Smooth muscle cell (in vitro differentiated cells): Measurements from ENCODE around the gene FREM3. TPM values are rescaled to one million over a fixed set of nuclear protein-coding genes. Genes with fewer than 3 reads are reported as not detected.

Experiments used
- DNase-seq: peaks from one replicate; lab custom pipeline; 2025; ENCODE audit not compliant: unreplicated experiment; lab: John Stamatoyannopoulos, UW
- H2AFZ ChIP-seq: fragments of 200-600 bp; sonication (generic); 2 replicates; pipeline ENCODE4 v1.6.0; 2016; ENCODE audit warnings: antibody characterized with exemption, low read depth, mild to moderate bottlenecking
- H3F3A ChIP-seq: fragments of 200-600 bp; sonication (generic); 2 replicates; pipeline ENCODE4 v1.6.0; 2017; ENCODE audit warnings: antibody characterized with exemption, low read depth
- H3K27ac ChIP-seq: fragments of 200-600 bp; sonication (generic); 2 replicates; pipeline ENCODE4 v1.5.1; 2016; ENCODE audit warnings: low read depth, mild to moderate bottlenecking
- H3K27me3 ChIP-seq: fragments of 200-600 bp; sonication (generic); 2 replicates; pipeline ENCODE4 v1.6.1; 2016; ENCODE audit warnings: low read depth, mild to moderate bottlenecking
- H3K36me3 ChIP-seq: fragments of 200-600 bp; sonication (generic); 2 replicates; pipeline ENCODE4 v1.5.1; 2016; ENCODE audit warnings: low read depth
- H3K4me1 ChIP-seq: fragments of 200-600 bp; sonication (generic); 2 replicates; pipeline ENCODE4 v1.5.1; 2016; ENCODE audit warnings: low read depth
- H3K4me2 ChIP-seq: fragments of 200-600 bp; sonication (generic); 2 replicates; pipeline ENCODE4 v1.6.0; 2016; ENCODE audit warnings: mild to moderate bottlenecking
- H3K4me3 ChIP-seq: fragments of 200-600 bp; sonication (generic); 2 replicates; pipeline ENCODE4 v1.5.1; 2016; ENCODE audit warnings: mild to moderate bottlenecking
- H3K79me2 ChIP-seq: fragments of 200-600 bp; sonication (generic); 2 replicates; pipeline ENCODE4 v1.6.0; 2016; ENCODE audit warnings: low read depth, mild to moderate bottlenecking
- H3K9ac ChIP-seq: fragments of 200-600 bp; sonication (generic); 2 replicates; pipeline ENCODE4 v1.6.0; 2016; ENCODE audit warnings: low read depth
- H3K9me3 ChIP-seq: fragments of 200-600 bp; sonication (generic); replicated peaks from 2 replicates; pipeline ENCODE4 v1.5.1; 2016; ENCODE audit warnings: low read depth
- H4K20me1 ChIP-seq: fragments of 200-600 bp; sonication (generic); 2 replicates; pipeline ENCODE4 v1.6.0; 2016; ENCODE audit warnings: low read depth
- WGBS: methylation state at CpG from one replicate; pipeline ENCODE4 v1.1.7; 2016; ENCODE audit warnings: low lambda C conversion rate; 5-methylcytosine and 5-hydroxymethylcytosine counted together
- polyA plus RNA-seq: library from polyadenylated mRNA; unstranded; fragments of >200 nt; fragmentation: Nextera tagmentation; extraction: Ambion mirVana; gene quantifications from 2 replicates; pipeline ENCODE4 v1.2.1, GENCODE V29; 2016
- total RNA-seq: library from RNA; depleted of rRNA; stranded (reverse); fragments of >200 nt; gene quantifications from 2 replicates; pipeline ENCODE4 v1.2.3, GENCODE V29; 2014
- TF ChIP-seq, protein P1 (sequence below): fragments of 200-600 bp; sonication (generic); IDR thresholded peaks from 2 replicates; pipeline ENCODE4 v1.5.1; 2017; ENCODE audit warnings: borderline replicate concordance, mild to moderate bottlenecking, antibody characterized with exemption; ENCODE audit not compliant: insufficient read depth, poor library complexity, severe bottlenecking

FREM3 gene
- total and polyA plus RNA-seq, 2 experiments from 2014 or later, result not detected

DNA sequence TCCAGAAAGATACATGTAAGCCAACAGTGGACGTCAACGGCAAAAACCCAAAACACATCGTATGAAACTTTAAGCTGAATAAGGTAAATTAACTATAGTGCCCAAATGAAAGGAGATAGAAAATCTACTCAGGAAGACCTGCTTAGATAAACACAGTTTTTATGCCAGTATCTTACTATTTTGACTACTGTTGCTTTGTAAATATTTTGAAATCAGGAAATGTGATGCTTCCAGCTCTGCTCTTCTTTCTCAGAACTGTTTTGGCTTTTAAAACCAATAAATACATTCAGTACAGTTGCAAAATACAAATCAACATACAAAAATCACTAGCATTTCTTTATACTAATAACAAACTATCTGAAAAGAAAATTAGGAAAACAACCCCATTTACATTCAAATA, 103.2 kb downstream of the FREM3 start:
- Histone ChIP-seq H2AFZ (no peak overlapping the region), H3K9me3 (no peaks in the 10 kb centered on the region), H3F3A (no peaks in the 10 kb centered on the region), H3K79me2 (no peaks in the 10 kb centered on the region), H3K4me3 (no peak overlapping the region), H3K4me2 (no peak overlapping the region), H3K27me3 (no peaks in the 10 kb centered on the region), H4K20me1 (no peaks in the 10 kb centered on the region), H3K27ac (no peak overlapping the region), H3K36me3 (no peaks in the 10 kb centered on the region), H3K9ac (no peak overlapping the region), H3K4me1 (no peaks in the 10 kb centered on the region)
- 93% methylated on average over 3 of the region's 3 CpGs for WGBS
- TF ChIP-seq, protein P1, sequence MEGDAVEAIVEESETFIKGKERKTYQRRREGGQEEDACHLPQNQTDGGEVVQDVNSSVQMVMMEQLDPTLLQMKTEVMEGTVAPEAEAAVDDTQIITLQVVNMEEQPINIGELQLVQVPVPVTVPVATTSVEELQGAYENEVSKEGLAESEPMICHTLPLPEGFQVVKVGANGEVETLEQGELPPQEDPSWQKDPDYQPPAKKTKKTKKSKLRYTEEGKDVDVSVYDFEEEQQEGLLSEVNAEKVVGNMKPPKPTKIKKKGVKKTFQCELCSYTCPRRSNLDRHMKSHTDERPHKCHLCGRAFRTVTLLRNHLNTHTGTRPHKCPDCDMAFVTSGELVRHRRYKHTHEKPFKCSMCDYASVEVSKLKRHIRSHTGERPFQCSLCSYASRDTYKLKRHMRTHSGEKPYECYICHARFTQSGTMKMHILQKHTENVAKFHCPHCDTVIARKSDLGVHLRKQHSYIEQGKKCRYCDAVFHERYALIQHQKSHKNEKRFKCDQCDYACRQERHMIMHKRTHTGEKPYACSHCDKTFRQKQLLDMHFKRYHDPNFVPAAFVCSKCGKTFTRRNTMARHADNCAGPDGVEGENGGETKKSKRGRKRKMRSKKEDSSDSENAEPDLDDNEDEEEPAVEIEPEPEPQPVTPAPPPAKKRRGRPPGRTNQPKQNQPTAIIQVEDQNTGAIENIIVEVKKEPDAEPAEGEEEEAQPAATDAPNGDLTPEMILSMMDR, result no peak
- DNase-seq, result no peak

DNA sequence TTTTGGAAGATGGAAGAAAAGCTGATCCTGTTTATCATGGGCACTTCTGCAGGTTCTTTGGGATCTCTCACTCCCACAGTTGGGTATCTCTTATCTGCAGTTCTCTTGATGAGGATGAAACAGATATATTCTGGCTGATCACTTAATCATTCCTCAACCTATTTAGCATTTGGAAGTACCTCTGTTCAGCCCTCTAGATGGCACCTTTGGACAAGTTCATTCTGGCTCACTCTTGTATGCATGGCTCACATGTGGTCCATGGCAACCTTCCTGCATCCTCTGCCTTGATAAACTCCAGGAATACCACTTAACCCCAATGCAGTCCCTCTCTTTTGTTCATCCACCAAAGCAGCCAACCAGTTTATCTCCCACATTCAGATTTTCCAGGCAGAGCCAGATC, 112.8 kb downstream of the FREM3 start:
- H3K4me1 ChIP-seq, result no peaks in the 10 kb centered on the region
- H3K36me3 ChIP-seq, result no peaks in the 10 kb centered on the region
- no peak overlapping the region for H3K4me2 ChIP-seq
- H3K27me3 ChIP-seq, result no peaks in the 10 kb centered on the region
- no peak for DNase-seq
- no peaks in the 10 kb centered on the region for H3K79me2 ChIP-seq
- no peak overlapping the region for H3K9ac ChIP-seq
- H3K27ac ChIP-seq, result no peak overlapping the region
- TF ChIP-seq, protein P1, result no peak
- no peaks in the 10 kb centered on the region for H3F3A ChIP-seq
- H3K4me3 ChIP-seq, result no peak overlapping the region
- H4K20me1 ChIP-seq, result no peaks in the 10 kb centered on the region
- H2AFZ ChIP-seq, result no peak overlapping the region
- H3K9me3 ChIP-seq, result no peaks in the 10 kb centered on the region

DNA sequence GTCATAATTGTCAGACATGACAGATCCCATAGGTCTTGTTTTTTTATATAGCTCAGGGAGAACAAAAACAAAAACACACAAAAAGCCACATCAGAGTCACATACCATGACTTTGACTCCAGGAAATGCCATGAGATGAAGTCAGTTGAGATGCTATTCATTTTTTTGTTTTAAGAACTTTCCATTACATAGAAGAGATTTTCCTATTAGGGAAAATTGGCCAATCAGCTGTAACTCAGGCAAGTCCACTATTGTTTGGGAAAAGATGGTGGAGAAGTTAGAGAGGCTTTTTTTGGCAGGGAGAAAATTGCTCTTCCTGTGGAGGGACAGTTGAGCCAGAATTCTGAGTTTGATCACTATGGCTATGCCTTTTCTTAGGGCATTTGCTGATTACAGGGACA, 114.4 kb downstream of the FREM3 start:
- no peak for DNase-seq
- Histone ChIP-seq H3K9me3 (no peaks in the 10 kb centered on the region), H2AFZ (no peak overlapping the region), H3K27me3 (no peaks in the 10 kb centered on the region), H3F3A (no peaks in the 10 kb centered on the region), H3K4me1 (no peaks in the 10 kb centered on the region), H3K4me2 (no peak overlapping the region), H4K20me1 (no peaks in the 10 kb centered on the region), H3K9ac (no peak overlapping the region), H3K79me2 (no peaks in the 10 kb centered on the region), H3K36me3 (no peaks in the 10 kb centered on the region), H3K4me3 (no peak overlapping the region), H3K27ac (no peak overlapping the region)
- TF ChIP-seq, protein P1, result no peak

DNA sequence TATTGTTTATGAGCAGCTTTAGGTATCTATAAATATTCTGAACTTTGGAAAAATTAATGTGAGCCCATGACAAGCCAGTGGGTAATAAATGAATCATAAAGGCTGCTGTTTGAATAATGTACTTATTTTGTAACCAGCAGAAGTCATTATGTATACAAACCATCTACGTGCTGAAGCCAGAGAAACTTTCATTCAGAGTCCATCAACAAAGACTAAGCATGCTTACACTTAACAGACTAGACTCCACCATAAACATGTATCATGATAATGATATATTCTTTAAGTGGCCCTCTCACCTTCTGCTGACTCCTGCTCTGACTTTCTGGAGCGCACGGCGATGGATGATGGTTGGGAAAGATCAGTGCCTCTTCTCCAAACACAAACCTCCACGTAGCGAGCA, 114.9 kb downstream of the FREM3 start:
- H3K4me1 ChIP-seq, result no peaks in the 10 kb centered on the region
- 93% methylated on average over 6 of the region's 6 CpGs for WGBS
- no peak overlapping the region for H2AFZ ChIP-seq
- no peak overlapping the region for H3K27ac ChIP-seq
- H3K4me2 ChIP-seq, result no peak overlapping the region
- H4K20me1 ChIP-seq, result no peaks in the 10 kb centered on the region
- no peak overlapping the region for H3K4me3 ChIP-seq
- H3K79me2 ChIP-seq, result no peaks in the 10 kb centered on the region
- TF ChIP-seq, protein P1, result no peak
- H3F3A ChIP-seq, result no peaks in the 10 kb centered on the region
- no peak overlapping the region for H3K9ac ChIP-seq
- H3K36me3 ChIP-seq, result no peaks in the 10 kb centered on the region
- DNase-seq, result no peak
- no peaks in the 10 kb centered on the region for H3K9me3 ChIP-seq
- H3K27me3 ChIP-seq, result no peaks in the 10 kb centered on the region
